Memory B cell (primary cell): ENCODE results near the gene IL21.

Experiments
- ATAC-seq: fragments of 150-1000 bp; cut with Tn5 transposase; 2 replicates; pipeline ENCODE4 v1.10.0; 2021; ENCODE audit warnings: low read depth, mild to moderate bottlenecking, moderate library complexity
- DNase-seq, 2 donors: peaks; one replicate each; pipeline ENCODE4 v3.0.0; 2022; ENCODE audit warnings: low spot score in 2 of 2
- H3K27ac Mint-ChIP-seq: one replicate; pipeline ENCODE4 v1.8.0; 2022; ENCODE audit warnings: mild to moderate bottlenecking, moderate library complexity, mixed read lengths
- H3K27me3 Mint-ChIP-seq: one replicate; pipeline ENCODE4 v1.8.0; 2022; ENCODE audit warnings: mixed read lengths
- H3K36me3 Mint-ChIP-seq: one replicate; pipeline ENCODE4 v1.8.0; 2022; ENCODE audit warnings: mild to moderate bottlenecking, mixed read lengths
- H3K4me1 Mint-ChIP-seq: one replicate; pipeline ENCODE4 v1.8.0; 2022; ENCODE audit warnings: mixed read lengths
- H3K4me3 Mint-ChIP-seq: one replicate; pipeline ENCODE4 v1.8.0; 2022; ENCODE audit warnings: mild to moderate bottlenecking, moderate library complexity, mixed read lengths
- H3K9me3 Mint-ChIP-seq: one replicate; pipeline ENCODE4 v1.8.0; 2022; ENCODE audit warnings: mixed read lengths

Gene IL21

GRCh38 chr4:122617597-122618593 is 3.0 kb downstream of the IL21 start:
- Mint-ChIP-seq H3K4me3 (no peak overlapping the region), H3K27ac (no peak overlapping the region), H3K36me3 (no peaks in the 10 kb centered on the region), H3K27me3 (peaks cover 1% of the 10 kb centered on the region), H3K9me3 (no peaks in the 10 kb centered on the region), H3K4me1 (peaks cover 2% of the 10 kb centered on the region)
- DNase-seq: no peak
- no peak for ATAC-seq

DNA sequence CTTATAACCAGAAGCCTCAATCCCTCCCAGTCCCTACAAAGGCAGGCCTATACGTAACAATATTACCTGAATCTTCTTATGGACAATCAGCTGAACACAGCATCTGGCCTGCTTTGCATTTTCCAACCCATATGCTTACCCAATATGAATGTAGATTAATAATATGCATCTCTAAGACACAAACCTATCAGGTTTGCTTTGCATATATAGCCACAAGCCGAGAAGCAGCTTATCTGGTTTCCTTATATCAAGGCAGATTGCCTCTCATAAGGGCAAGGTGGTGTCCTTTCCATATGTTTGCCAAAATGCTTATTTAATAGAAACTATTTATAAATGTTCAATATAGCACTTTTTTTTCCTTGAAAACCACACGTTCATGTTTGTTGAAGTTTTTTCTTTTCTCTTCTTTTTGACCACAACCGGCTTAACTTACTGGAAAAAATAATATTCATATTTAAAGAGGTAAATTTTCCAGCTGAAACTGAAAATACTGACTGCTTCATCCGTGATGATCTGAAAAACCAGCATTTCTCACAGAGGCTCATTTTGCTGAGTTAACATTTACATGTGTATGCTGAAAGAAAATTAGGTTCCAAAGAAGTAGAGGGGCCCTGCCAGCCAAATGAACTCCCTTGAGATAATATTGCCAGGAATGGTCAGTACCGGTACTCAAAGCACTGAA is 3.8 kb downstream of the IL21 start:
- Mint-ChIP-seq H3K9me3 (no peaks in the 10 kb centered on the region), H3K27ac (no peak overlapping the region), H3K4me1 (peaks cover 2% of the 10 kb centered on the region), H3K36me3 (no peaks in the 10 kb centered on the region), H3K4me3 (no peak overlapping the region), H3K27me3 (peaks cover 1% of the 10 kb centered on the region)
- ATAC-seq (no peak), DNase-seq (no peak)

GRCh38 chr4:122614621-122615020 is 6.2 kb downstream of the IL21 start:
- Mint-ChIP-seq H3K4me1 (no peaks in the 10 kb centered on the region), H3K27ac (no peak overlapping the region), H3K9me3 (no peaks in the 10 kb centered on the region), H3K4me3 (no peak overlapping the region), H3K36me3 (no peaks in the 10 kb centered on the region), H3K27me3 (peaks cover 1% of the 10 kb centered on the region)
- ATAC-seq: no peak
- DNase-seq: no peak

GRCh38 chr4:122612540-122612939 is 8.3 kb downstream of the IL21 start:
- Mint-ChIP-seq H3K9me3 (no peaks in the 10 kb centered on the region), H3K36me3 (no peaks in the 10 kb centered on the region), H3K4me1 (no peaks in the 10 kb centered on the region), H3K4me3 (no peak overlapping the region), H3K27ac (no peak overlapping the region), H3K27me3 (peaks cover 1% of the 10 kb centered on the region)
- DNase-seq (no peak), ATAC-seq (no peak)

- no peaks in the 10 kb centered on the region for H3K36me3 Mint-ChIP-seq
- no peaks in the 10 kb centered on the region for H3K9me3 Mint-ChIP-seq
- no peaks in the 10 kb centered on the region for H3K4me1 Mint-ChIP-seq
- peaks cover 7% of the 10 kb centered on the region for H3K27me3 Mint-ChIP-seq
- no peak overlapping the region for H3K27ac Mint-ChIP-seq
- ATAC-seq (no peak), DNase-seq (no peak)
- no peak overlapping the region for H3K4me3 Mint-ChIP-seq
Measured at GRCh38 chr4:122606364-122607043, 14.4 kb downstream of the IL21 start.

- ATAC-seq: no peak
- Mint-ChIP-seq H3K27me3 (peaks cover 15% of the 10 kb centered on the region), H3K27ac (no peak overlapping the region)
Measured at GRCh38 chr4:122604146-122604545, 16.7 kb downstream of the IL21 start.

GRCh38 chr4:122603156-122603574 is 17.7 kb downstream of the IL21 start:
- Mint-ChIP-seq H3K27me3 (peaks cover 16% of the 10 kb centered on the region), H3K4me1 (no peaks in the 10 kb centered on the region), H3K27ac (no peak overlapping the region)

More at GRCh38 chr4:122604146-122604545, 16.7 kb downstream of the IL21 start:
- H3K9me3 Mint-ChIP-seq: no peaks in the 10 kb centered on the region
- H3K4me1 Mint-ChIP-seq: no peaks in the 10 kb centered on the region
- no peaks in the 10 kb centered on the region for H3K36me3 Mint-ChIP-seq
- DNase-seq: no peak
- H3K4me3 Mint-ChIP-seq: no peak overlapping the region

GRCh38 chr4:122602277-122603142 is 18.4 kb downstream of the IL21 start:
- no peaks in the 10 kb centered on the region for H3K9me3 Mint-ChIP-seq
- H3K27ac Mint-ChIP-seq: no peak overlapping the region
- H3K36me3 Mint-ChIP-seq: no peaks in the 10 kb centered on the region
- H3K27me3 Mint-ChIP-seq: peaks cover 16% of the 10 kb centered on the region
- DNase-seq (no peak), ATAC-seq (no peak)
- no peak overlapping the region for H3K4me3 Mint-ChIP-seq
- no peaks in the 10 kb centered on the region for H3K4me1 Mint-ChIP-seq

More at GRCh38 chr4:122603156-122603574, 17.7 kb downstream of the IL21 start:
- ATAC-seq (no peak), DNase-seq (no peak)
- Mint-ChIP-seq H3K36me3 (no peaks in the 10 kb centered on the region), H3K4me3 (no peak overlapping the region), H3K9me3 (no peaks in the 10 kb centered on the region)

- ATAC-seq (no peak), DNase-seq (no peak)
- peaks cover 4% of the 10 kb centered on the region for H3K4me1 Mint-ChIP-seq
- no peaks in the 10 kb centered on the region for H3K36me3 Mint-ChIP-seq
- no peaks in the 10 kb centered on the region for H3K9me3 Mint-ChIP-seq
- no peak overlapping the region for H3K4me3 Mint-ChIP-seq
- H3K27ac Mint-ChIP-seq: no peak overlapping the region
- H3K27me3 Mint-ChIP-seq: peaks cover 2% of the 10 kb centered on the region
Measured at GRCh38 chr4:122591196-122591595, 29.7 kb downstream of the IL21 start.

- Mint-ChIP-seq H3K27ac (no peak overlapping the region), H3K4me1 (peaks cover 4% of the 10 kb centered on the region), H3K36me3 (no peaks in the 10 kb centered on the region), H3K27me3 (peaks cover 4% of the 10 kb centered on the region), H3K4me3 (no peak overlapping the region), H3K9me3 (no peaks in the 10 kb centered on the region)
- no peak for ATAC-seq
- DNase-seq: no peak
Measured at GRCh38 chr4:122588453-122589238, 32.2 kb downstream of the IL21 start.

DNA sequence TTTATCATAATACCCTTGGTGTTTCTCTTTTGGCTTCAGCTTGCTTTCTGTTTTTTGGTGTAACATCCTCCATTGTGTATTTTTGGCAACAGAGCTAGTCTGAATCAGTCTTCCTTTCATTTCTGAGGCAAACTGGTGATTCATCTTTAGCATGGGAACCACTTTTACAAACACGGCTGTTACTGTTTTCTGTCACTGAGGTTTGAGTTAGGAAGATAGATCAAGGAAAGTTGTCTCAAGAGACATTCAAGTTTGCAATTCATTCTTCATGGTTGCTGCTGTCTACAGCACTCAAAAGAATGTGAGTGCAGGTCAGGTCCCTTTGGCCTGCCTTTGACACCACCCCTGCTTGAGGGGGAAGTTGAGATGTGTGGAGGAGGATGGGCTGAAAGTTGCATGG is 36.3 kb downstream of the IL21 start:
- Mint-ChIP-seq H3K27ac (no peak overlapping the region), H3K4me1 (peaks cover 4% of the 10 kb centered on the region), H3K9me3 (no peaks in the 10 kb centered on the region), H3K36me3 (no peaks in the 10 kb centered on the region), H3K27me3 (peaks cover 10% of the 10 kb centered on the region), H3K4me3 (no peak overlapping the region)
- no peak for ATAC-seq
- no peak for DNase-seq

GRCh38 chr4:122583906-122584305 is 37.0 kb downstream of the IL21 start:
- Mint-ChIP-seq H3K27ac (no peak overlapping the region), H3K36me3 (no peaks in the 10 kb centered on the region), H3K27me3 (peaks cover 10% of the 10 kb centered on the region), H3K4me1 (peaks cover 2% of the 10 kb centered on the region), H3K4me3 (no peak overlapping the region), H3K9me3 (no peaks in the 10 kb centered on the region)
- DNase-seq: no peak
- ATAC-seq: no peak
